Loucy (cell line): ENCODE measurements around the gene CEACAM7.

ENCODE experiments used
- H2AFZ ChIP-seq: fragments of 200-600 bp; sonication (generic); 2 replicates; pipeline ENCODE4 v1.6.0; 2016; ENCODE audit warnings: antibody characterized with exemption, mild to moderate bottlenecking, low read length, moderate library complexity
- H3F3A ChIP-seq: fragments of 200-600 bp; 2 replicates; pipeline ENCODE4 v1.6.0; 2016; ENCODE audit warnings: antibody characterized with exemption, low read depth, mild to moderate bottlenecking
- H3K27me3 ChIP-seq: fragments of 200-600 bp; sonication (generic); 2 replicates; pipeline ENCODE4 v1.6.1; 2014; ENCODE audit warnings: low read length, mild to moderate bottlenecking; ENCODE audit not compliant: insufficient read depth, poor library complexity, severe bottlenecking
- H3K36me3 ChIP-seq: fragments of 200-600 bp; sonication (generic); 2 replicates; pipeline ENCODE4 v1.6.1; 2016; ENCODE audit warnings: low read length; ENCODE audit not compliant: insufficient read depth
- H3K4me1 ChIP-seq: fragments of 200-600 bp; sonication (generic); 2 replicates; pipeline ENCODE4 v1.5.1; 2014; ENCODE audit warnings: low read length, mild to moderate bottlenecking; ENCODE audit not compliant: insufficient read depth, poor library complexity, severe bottlenecking
- H3K4me2 ChIP-seq: fragments of 200-600 bp; sonication (generic); 2 replicates; pipeline ENCODE4 v1.6.0; 2014; ENCODE audit warnings: antibody characterized with exemption, low read length, low read depth, mild to moderate bottlenecking; ENCODE audit not compliant: poor library complexity, severe bottlenecking
- H3K4me3 ChIP-seq: fragments of 200-600 bp; sonication (generic); 2 replicates; pipeline ENCODE4 v1.5.1; 2014; ENCODE audit warnings: low read length, mild to moderate bottlenecking, mixed read lengths; ENCODE audit not compliant: poor library complexity, severe bottlenecking
- H3K79me2 ChIP-seq: fragments of 200-600 bp; sonication (generic); 2 replicates; pipeline ENCODE4 v1.6.1; 2014; ENCODE audit warnings: low read length; ENCODE audit not compliant: insufficient read depth
- H3K9ac ChIP-seq: fragments of 200-600 bp; sonication (generic); 2 replicates; pipeline ENCODE4 v1.6.0; 2014; ENCODE audit warnings: mild to moderate bottlenecking, low read depth, low read length, moderate library complexity; ENCODE audit not compliant: poor library complexity, severe bottlenecking
- H3K9me2 ChIP-seq: fragments of 200-600 bp; sonication (generic); replicated peaks from 2 replicates; pipeline ENCODE4 v1.6.1; 2016; ENCODE audit warnings: low read depth, low read length, mixed read lengths
- H3K9me3 ChIP-seq: fragments of 200-600 bp; sonication (generic); 2 replicates; pipeline ENCODE4 v1.6.1; 2014; ENCODE audit warnings: mild to moderate bottlenecking, antibody characterized with exemption, low read length, low read depth; ENCODE audit not compliant: insufficient read depth
- H4K20me1 ChIP-seq: fragments of 200-600 bp; sonication (generic); 2 replicates; pipeline ENCODE4 v1.6.0; 2014; ENCODE audit warnings: antibody characterized with exemption, low read length, mild to moderate bottlenecking; ENCODE audit not compliant: insufficient read depth, poor library complexity, severe bottlenecking
- CTCF ChIP-seq: fragments of 200-600 bp; sonication (generic); conservative IDR thresholded peaks from 2 replicates; pipeline ENCODE4 v1.5.1; 2014; ENCODE audit warnings: mild to moderate bottlenecking, antibody characterized with exemption, low read length
- EZH2phosphoT487 ChIP-seq: fragments of 200-600 bp; IDR thresholded peaks from 2 replicates; pipeline ENCODE4 v1.6.1; 2018; ENCODE audit warnings: antibody characterized with exemption, mild to moderate bottlenecking, moderate library complexity, borderline replicate concordance

Gene CEACAM7

GRCh38 chr19:41700381-41701195, 12.5 kb upstream of the CEACAM7 start:
- Histone ChIP-seq H3K9me3 (no peaks in the 10 kb centered on the region), H3K79me2 (no peaks in the 10 kb centered on the region)

GRCh38 chr19:41699968-41700323, 11.9 kb upstream of the CEACAM7 start:
- no peaks in the 10 kb centered on the region for H3K79me2 ChIP-seq
- no peaks in the 10 kb centered on the region for H3K27me3 ChIP-seq
- no peak overlapping the region for H2AFZ ChIP-seq
- no peaks in the 10 kb centered on the region for H3K9me3 ChIP-seq
- no peak for TF ChIP-seq EZH2phosphoT487
- no peak for TF ChIP-seq CTCF
- no peaks in the 10 kb centered on the region for H4K20me1 ChIP-seq
- no peaks in the 10 kb centered on the region for H3K4me1 ChIP-seq
- H3F3A ChIP-seq: no peaks in the 10 kb centered on the region
- H3K9me2 ChIP-seq: no peaks in the 10 kb centered on the region
- no peak overlapping the region for H3K4me2 ChIP-seq
- no peak overlapping the region for H3K4me3 ChIP-seq
- no peak overlapping the region for H3K9ac ChIP-seq
- no peaks in the 10 kb centered on the region for H3K36me3 ChIP-seq

More at GRCh38 chr19:41700381-41701195, 12.5 kb upstream of the CEACAM7 start:
- H3K9me2 ChIP-seq: no peaks in the 10 kb centered on the region
- H4K20me1 ChIP-seq: no peaks in the 10 kb centered on the region
- no peak for TF ChIP-seq CTCF
- no peak for TF ChIP-seq EZH2phosphoT487
- no peaks in the 10 kb centered on the region for H3K36me3 ChIP-seq
- no peak overlapping the region for H3K4me3 ChIP-seq
- no peaks in the 10 kb centered on the region for H3K4me1 ChIP-seq
- no peaks in the 10 kb centered on the region for H3F3A ChIP-seq
- no peak overlapping the region for H3K9ac ChIP-seq
- no peak overlapping the region for H3K4me2 ChIP-seq
- H2AFZ ChIP-seq: no peak overlapping the region
- H3K27me3 ChIP-seq: no peaks in the 10 kb centered on the region

DNA sequence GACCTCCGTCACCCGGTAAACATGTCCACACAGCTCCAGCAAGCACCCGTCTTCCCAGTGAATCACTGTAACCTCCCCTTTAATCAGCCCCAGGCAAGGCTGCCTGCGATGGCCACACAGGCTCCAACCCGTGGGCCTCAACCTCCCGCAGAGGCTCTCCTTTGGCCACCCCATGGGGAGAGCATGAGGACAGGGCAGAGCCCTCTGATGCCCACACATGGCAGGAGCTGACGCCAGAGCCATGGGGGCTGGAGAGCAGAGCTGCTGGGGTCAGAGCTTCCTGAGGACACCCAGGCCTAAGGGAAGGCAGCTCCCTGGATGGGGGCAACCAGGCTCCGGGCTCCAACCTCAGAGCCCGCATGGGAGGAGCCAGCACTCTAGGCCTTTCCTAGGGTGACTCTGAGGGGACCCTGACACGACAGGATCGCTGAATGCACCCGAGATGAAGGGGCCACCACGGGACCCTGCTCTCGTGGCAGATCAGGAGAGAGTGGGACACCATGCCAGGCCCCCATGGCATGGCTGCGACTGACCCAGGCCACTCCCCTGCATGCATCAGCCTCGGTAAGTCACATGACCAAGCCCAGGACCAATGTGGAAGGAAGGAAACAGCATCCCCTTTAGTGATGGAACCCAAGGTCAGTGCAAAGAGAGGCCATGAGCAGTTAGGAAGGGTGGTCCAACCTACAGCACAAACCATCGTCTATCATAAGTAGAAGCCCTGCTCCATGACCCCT, 11.3 kb upstream of the CEACAM7 start:
- Histone ChIP-seq H3K27me3 (no peaks in the 10 kb centered on the region), H3K4me2 (no peak overlapping the region), H3K36me3 (no peaks in the 10 kb centered on the region), H4K20me1 (no peaks in the 10 kb centered on the region), H3K9me3 (no peaks in the 10 kb centered on the region), H3K79me2 (no peaks in the 10 kb centered on the region), H3K4me3 (no peak overlapping the region), H3F3A (no peaks in the 10 kb centered on the region), H2AFZ (no peak overlapping the region), H3K9ac (no peak overlapping the region), H3K9me2 (no peaks in the 10 kb centered on the region), H3K4me1 (no peaks in the 10 kb centered on the region)
- TF ChIP-seq CTCF: no peak
- TF ChIP-seq EZH2phosphoT487: no peak
